Activated naive CD8-positive, alpha-beta T cell treated with anti-CD3 and anti-CD28 coated beads, Interleukin-2, amount 50 U/mL, for 24 hours (primary cell): ENCODE results near the gene RNF157.

Experiments
- ATAC-seq: fragments of 150-1000 bp; cut with Tn5 transposase; one replicate; pipeline ENCODE4 v1.10.0; 2021
- DNase-seq: peaks from one replicate; pipeline ENCODE4 v3.0.0; 2021
- H3K27ac Mint-ChIP-seq: one replicate; pipeline ENCODE4 v1.8.0; 2021; ENCODE audit warnings: mild to moderate bottlenecking, mixed read lengths
- H3K27me3 Mint-ChIP-seq: one replicate; pipeline ENCODE4 v1.8.0; 2021; ENCODE audit warnings: mixed read lengths
- H3K36me3 Mint-ChIP-seq: one replicate; pipeline ENCODE4 v1.8.0; 2021; ENCODE audit warnings: low read depth, mixed read lengths
- H3K4me1 Mint-ChIP-seq: one replicate; pipeline ENCODE4 v1.8.0; 2021; ENCODE audit warnings: mixed read lengths
- H3K4me3 Mint-ChIP-seq: one replicate; pipeline ENCODE4 v1.8.0; 2021; ENCODE audit warnings: mild to moderate bottlenecking, moderate library complexity, mixed read lengths
- H3K9me3 Mint-ChIP-seq: one replicate; pipeline ENCODE4 v1.8.0; 2021; ENCODE audit warnings: mixed read lengths

Gene RNF157

GRCh38 chr17:76240461-76241203, at the start of gene RNF157:
TSS of gene RNF157 (minus strand) at chr17:76240493. CDS start at chr17:76240240, 253 bp downstream.
- H3K4me3 Mint-ChIP-seq, result peak within 1 kb of the TSS; percentile 81
- peak; percentile 85 for ATAC-seq
- H3K9me3 Mint-ChIP-seq, result no peaks in the 10 kb centered on the region
- peaks cover 60% of the 10 kb centered on the region for H3K4me1 Mint-ChIP-seq
- H3K36me3 Mint-ChIP-seq, result peaks cover 3% of the 10 kb centered on the region
- peak within 1 kb of the TSS; percentile 91 for H3K27ac Mint-ChIP-seq
- DNase-seq, result peak; percentile 57
- H3K27me3 Mint-ChIP-seq, result no peaks in the 10 kb centered on the region

- Mint-ChIP-seq H3K36me3 (no peaks in the 10 kb centered on the region), H3K27ac (no peak overlapping the region), H3K4me3 (no peak overlapping the region), H3K4me1 (peaks cover 10% of the 10 kb centered on the region), H3K9me3 (no peaks in the 10 kb centered on the region), H3K27me3 (no peaks in the 10 kb centered on the region)
- no peak for DNase-seq
- no peak for ATAC-seq
Observed at GRCh38 chr17:76281573-76282371, 41.5 kb upstream of the RNF157 start.

GRCh38 chr17:76280650-76281049, 40.4 kb upstream of the RNF157 start:
- Mint-ChIP-seq H3K27me3 (no peaks in the 10 kb centered on the region), H3K9me3 (no peaks in the 10 kb centered on the region), H3K4me3 (no peak overlapping the region), H3K4me1 (peaks cover 21% of the 10 kb centered on the region), H3K36me3 (no peaks in the 10 kb centered on the region), H3K27ac (no peak overlapping the region)
- no peak for DNase-seq
- no peak for ATAC-seq

GRCh38 chr17:76279742-76280287, 39.5 kb upstream of the RNF157 start:
- ATAC-seq (no peak), DNase-seq (no peak)
- Mint-ChIP-seq H3K27me3 (no peaks in the 10 kb centered on the region), H3K4me3 (no peak overlapping the region), H3K36me3 (no peaks in the 10 kb centered on the region), H3K4me1 (peaks cover 28% of the 10 kb centered on the region), H3K9me3 (no peaks in the 10 kb centered on the region), H3K27ac (no peak overlapping the region)

GRCh38 chr17:76278952-76279741, 38.9 kb upstream of the RNF157 start:
- DNase-seq (peak; percentile 90), ATAC-seq (peak; percentile 79)
- Mint-ChIP-seq H3K4me3 (no peak overlapping the region), H3K9me3 (no peaks in the 10 kb centered on the region), H3K4me1 (peaks cover 35% of the 10 kb centered on the region), H3K36me3 (no peaks in the 10 kb centered on the region), H3K27me3 (no peaks in the 10 kb centered on the region), H3K27ac (no peak overlapping the region)

- Mint-ChIP-seq H3K27me3 (no peaks in the 10 kb centered on the region), H3K4me3 (no peak overlapping the region), H3K36me3 (no peaks in the 10 kb centered on the region), H3K27ac (no peak overlapping the region), H3K4me1 (peaks cover 43% of the 10 kb centered on the region), H3K9me3 (no peaks in the 10 kb centered on the region)
- DNase-seq (no peak), ATAC-seq (no peak)
Observed at GRCh38 chr17:76278268-76278908, 38.1 kb upstream of the RNF157 start.

- no peak overlapping the region for H3K27ac Mint-ChIP-seq
- peaks cover 51% of the 10 kb centered on the region for H3K4me1 Mint-ChIP-seq
- ATAC-seq (no peak), DNase-seq (peak; percentile 15)
- H3K36me3 Mint-ChIP-seq, result no peaks in the 10 kb centered on the region
- H3K27me3 Mint-ChIP-seq, result no peaks in the 10 kb centered on the region
- no peaks in the 10 kb centered on the region for H3K9me3 Mint-ChIP-seq
- H3K4me3 Mint-ChIP-seq, result no peak overlapping the region
Observed at GRCh38 chr17:76277300-76278267, 37.3 kb upstream of the RNF157 start.

GRCh38 chr17:76276461-76277299, 36.4 kb upstream of the RNF157 start:
- DNase-seq, result no peak
- H3K27me3 Mint-ChIP-seq, result no peaks in the 10 kb centered on the region
- H3K4me1 Mint-ChIP-seq, result peaks cover 54% of the 10 kb centered on the region
- ATAC-seq, result no peak
- H3K36me3 Mint-ChIP-seq, result peaks cover 1% of the 10 kb centered on the region
- H3K27ac Mint-ChIP-seq, result peak overlapping the region; percentile 36
- H3K4me3 Mint-ChIP-seq, result no peak overlapping the region
- no peaks in the 10 kb centered on the region for H3K9me3 Mint-ChIP-seq

- Mint-ChIP-seq H3K27ac (peak overlapping the region; percentile 36), H3K27me3 (no peaks in the 10 kb centered on the region), H3K36me3 (peaks cover 8% of the 10 kb centered on the region), H3K4me3 (no peak overlapping the region), H3K9me3 (no peaks in the 10 kb centered on the region), H3K4me1 (peaks cover 61% of the 10 kb centered on the region)
- peak; percentile 36 for DNase-seq
- no peak for ATAC-seq
Observed at GRCh38 chr17:76276069-76276431, 35.8 kb upstream of the RNF157 start.

- H3K27me3 Mint-ChIP-seq, result no peaks in the 10 kb centered on the region
- H3K27ac Mint-ChIP-seq, result peak overlapping the region; percentile 36
- no peaks in the 10 kb centered on the region for H3K9me3 Mint-ChIP-seq
- no peak overlapping the region for H3K4me3 Mint-ChIP-seq
- DNase-seq (peak; percentile 15), ATAC-seq (no peak)
- peaks cover 66% of the 10 kb centered on the region for H3K4me1 Mint-ChIP-seq
- H3K36me3 Mint-ChIP-seq, result peaks cover 13% of the 10 kb centered on the region
Observed at GRCh38 chr17:76275382-76276068, 35.2 kb upstream of the RNF157 start.

- peak overlapping the region; percentile 98 for H3K27ac Mint-ChIP-seq
- peaks cover 20% of the 10 kb centered on the region for H3K36me3 Mint-ChIP-seq
- no peak overlapping the region for H3K4me3 Mint-ChIP-seq
- H3K4me1 Mint-ChIP-seq, result peaks cover 74% of the 10 kb centered on the region
- H3K9me3 Mint-ChIP-seq, result no peaks in the 10 kb centered on the region
- peak; percentile 20 for DNase-seq
- H3K27me3 Mint-ChIP-seq, result no peaks in the 10 kb centered on the region
- no peak for ATAC-seq
Observed at GRCh38 chr17:76274112-76274956, 34.0 kb upstream of the RNF157 start.
